Heart left ventricle (tissue), 13 donors: ENCODE data around the gene C1orf21.

Experiments used
- CTCF ChIP-seq, 12 donors: fragments of 200-600 bp; sonication (generic) in 4 of 12; IDR thresholded peaks; one replicate each; pipeline versions ENCODE4 v1.5.0 to v1.8.0; 2018 to 2022; ENCODE audit warnings: antibody characterized with exemption in 12 of 12, mild to moderate bottlenecking in 5 of 12
- POLR2A ChIP-seq, 2 donors: fragments of 450-650 bp; IDR thresholded peaks; one replicate each; pipeline ENCODE4 v1.6.1; 2017; ENCODE audit warnings: antibody characterized with exemption in 2 of 2, mild to moderate bottlenecking in 2 of 2, moderate library complexity in 2 of 2
- donor health status: ischemic (EF 13 %, LVEDD 7.1; RV severe dilation, severe dysfunction).
- donor health status: DM: no; HTN: yes; CAD: no.
- donor health status: DM: no; HTN: no; CAD: no.
- donor health status: ischemic (EF 25% LVEDD 6.9; RV normal size, moderate dysfunction).
- donor health status: ischemic (EF 25% LVEDD 5.7; RV mildly dilated, moderate dysfunction).
- donor health status: ischemic (EF 35%, LVEDD 5.7; RV mildly dilated, moderate dysfunction).
- donor health status: nonischemic (EF 11% LVEDD 7.7; RV severe dilation, severe dysfunction).
- donor health status: DM: yes; HTN: yes; CAD: no.
- donor health status: PGD.
- donor health status: ischemic (EF 29% LVEDD 5.4; RV normal size, mild dysfunction).
- donor health status: nonischemic (EF 23%, LVEDD 6.1; RV moderate dilation, normal function).

- TF ChIP-seq CTCF (IDR thresholded peaks at IDR 0.05), result no peak
- no peak for TF ChIP-seq POLR2A (IDR thresholded peaks at IDR 0.05)
These were observed 271.2 kb downstream of the C1orf21 start for GRCh38 chr1:184658055-184658454.
